Liver (tissue), 9 donors: Measurements from ENCODE around the gene TPX2. TPM values are rescaled to one million over a fixed set of nuclear protein-coding genes. Genes with fewer than 3 reads are reported as not detected.

Source experiments
- DNase-seq: peaks from one replicate; pipeline ENCODE4 v3.0.0-alpha.2; 2017; ENCODE audit warnings: low spot score
- H3K27ac ChIP-seq, 2 donors: one replicate each; pipeline ENCODE4 v1.7.0; 2013; ENCODE audit warnings: inconsistent platforms in 2 of 2, low read length in 2 of 2, control low read depth in 1 of 2, low read depth in 1 of 2, mild to moderate bottlenecking in 1 of 2
- H3K27me3 ChIP-seq, 4 donors: one replicate each; pipeline versions ENCODE4 v1.6.1 to v1.7.0; 2013; ENCODE audit warnings: low read length in 3 of 4, inconsistent platforms in 1 of 4, mild to moderate bottlenecking in 1 of 4, moderate library complexity in 1 of 4; ENCODE audit not compliant: control insufficient read depth in 4 of 4, insufficient read depth in 4 of 4
- H3K36me3 ChIP-seq, 4 donors: one replicate each; pipeline versions ENCODE4 v1.6.1 to v1.7.0; 2013; ENCODE audit warnings: low read length in 3 of 4, mild to moderate bottlenecking in 3 of 4, low read depth in 1 of 4, moderate library complexity in 1 of 4; ENCODE audit not compliant: control insufficient read depth in 4 of 4, insufficient read depth in 3 of 4
- H3K4me1 ChIP-seq, 4 donors: one replicate each; pipeline versions ENCODE4 v1.6.1 to v1.7.0; 2013; ENCODE audit warnings: low read length in 3 of 4, mild to moderate bottlenecking in 3 of 4, moderate library complexity in 1 of 4; ENCODE audit not compliant: control insufficient read depth in 4 of 4, insufficient read depth in 4 of 4
- H3K4me3 ChIP-seq, 3 donors: one replicate each; pipeline versions ENCODE4 v1.6.1 to v1.7.0; 2013; ENCODE audit warnings: low read length in 3 of 3, control low read depth in 1 of 3, low read depth in 1 of 3, mild to moderate bottlenecking in 1 of 3
- H3K9ac ChIP-seq, 2 donors: one replicate each; pipeline ENCODE4 v1.7.0; 2013; ENCODE audit warnings: low read length in 2 of 2, mild to moderate bottlenecking in 2 of 2, moderate library complexity in 2 of 2, control low read depth in 1 of 2, low read depth in 1 of 2
- H3K9me3 ChIP-seq, 4 donors: one replicate each; pipeline versions ENCODE4 v1.6.1 to v1.7.0; 2013; ENCODE audit warnings: low read length in 3 of 4; ENCODE audit not compliant: control insufficient read depth in 4 of 4
- ATF3 ChIP-seq: IDR thresholded peaks from 2 replicates; pipeline ENCODE4 v1.6.1; 2016; ENCODE audit warnings: antibody characterized with exemption
- CTCF ChIP-seq: fragments of 150-350 bp; IDR thresholded peaks from 2 replicates; pipeline ENCODE4 v1.5.1; 2017; ENCODE audit warnings: improper control_type of control experiment, low read depth, low read length; ENCODE audit not compliant: missing input control
- EGR1 ChIP-seq, 2 donors: IDR thresholded peaks; 2 replicates each; pipeline ENCODE4 v1.6.1; 2016 to 2018; ENCODE audit warnings: antibody characterized with exemption in 2 of 2, low read depth in 2 of 2
- FOXA1 ChIP-seq: IDR thresholded peaks from 2 replicates; pipeline ENCODE4 v1.6.1; 2016; ENCODE audit warnings: antibody characterized with exemption
- FOXA2 ChIP-seq: IDR thresholded peaks from 2 replicates; pipeline ENCODE4 v1.6.1; 2016; ENCODE audit warnings: antibody characterized with exemption
- GABPA ChIP-seq, 2 donors: IDR thresholded peaks in 1 of 2; conservative IDR thresholded peaks in 1 of 2; 2 replicates each; pipeline ENCODE4 v1.6.1; 2016; ENCODE audit warnings: antibody characterized with exemption in 2 of 2, mild to moderate bottlenecking in 1 of 2, moderate library complexity in 1 of 2
- HNF4A ChIP-seq, 2 donors: conservative IDR thresholded peaks; 2 replicates each; pipeline ENCODE4 v1.6.1; 2016; ENCODE audit warnings: antibody characterized with exemption in 2 of 2, mild to moderate bottlenecking in 2 of 2
- HNF4G ChIP-seq: IDR thresholded peaks from 2 replicates; pipeline ENCODE4 v1.6.1; 2016; ENCODE audit warnings: antibody characterized with exemption
- JUND ChIP-seq, 2 donors: IDR thresholded peaks; 2 replicates each; pipeline ENCODE4 v1.6.1; 2016; ENCODE audit warnings: antibody characterized with exemption in 2 of 2
- MAX ChIP-seq: IDR thresholded peaks from 2 replicates; pipeline ENCODE4 v1.6.1; 2016; ENCODE audit warnings: antibody characterized with exemption
- NR2F2 ChIP-seq: IDR thresholded peaks from 2 replicates; pipeline ENCODE4 v1.6.1; 2016; ENCODE audit warnings: antibody characterized with exemption
- RAD21 ChIP-seq, 2 donors: IDR thresholded peaks; 2 replicates each; pipeline ENCODE4 v1.6.1; 2016; ENCODE audit warnings: antibody characterized with exemption in 2 of 2, mild to moderate bottlenecking in 2 of 2
- REST ChIP-seq: IDR thresholded peaks from 2 replicates; pipeline ENCODE4 v1.6.1; 2016; ENCODE audit warnings: antibody characterized with exemption, mild to moderate bottlenecking
- RXRA ChIP-seq, 2 donors: IDR thresholded peaks; 2 replicates each; pipeline ENCODE4 v1.6.1; 2017 to 2018; ENCODE audit warnings: antibody characterized with exemption in 2 of 2, mild to moderate bottlenecking in 1 of 2
- SP1 ChIP-seq: IDR thresholded peaks from 2 replicates; pipeline ENCODE4 v1.6.1; 2018; ENCODE audit warnings: antibody characterized with exemption, mild to moderate bottlenecking
- TAF1 ChIP-seq: conservative IDR thresholded peaks from 2 replicates; pipeline ENCODE4 v1.6.1; 2016; ENCODE audit warnings: antibody characterized with exemption, mild to moderate bottlenecking
- YY1 ChIP-seq: IDR thresholded peaks from 2 replicates; pipeline ENCODE4 v1.6.1; 2016; ENCODE audit warnings: antibody characterized with exemption, mild to moderate bottlenecking
- ZBTB33 ChIP-seq: IDR thresholded peaks from 2 replicates; pipeline ENCODE4 v1.6.1; 2016; ENCODE audit warnings: antibody characterized with exemption
- WGBS: extraction: QIAGEN DNeasy Blood & Tissue Kit; methylation state at CpG from one replicate; pipeline ENCODE4 v1.1.7; 2013; 5-methylcytosine and 5-hydroxymethylcytosine counted together
- polyA plus RNA-seq, 2 donors: library from polyadenylated mRNA; stranded (reverse) in 1 of 2; unstranded in 1 of 2; fragments of 200-250 nt in 1 of 2; fragments of >200 nt in 1 of 2; fragmentation: Nextera tagmentation in 1 of 2; extraction: Ambion mirVana in 1 of 2; gene quantifications; one replicate each; pipeline versions ENCODE4 v1.2.1 to v1.2.3, GENCODE V29; 2013 to 2015
- total RNA-seq, 2 donors: library from RNA; depleted of rRNA; stranded (reverse); fragments of >200 nt; gene quantifications; one replicate each; pipeline ENCODE4 v1.2.3, GENCODE V29; 2014
- donor health status: healthy.
- donor health status: healthy.
- donor health status: healthy.
- donor health status: healthy.
- donor health status: healthy.

The TPX2 gene
- total and polyA plus RNA-seq, 4 donors = 1.1 to 40.8 (median 2.4) TPM

- Histone ChIP-seq H3K9ac (no peak overlapping the region), H3K9me3 (no peaks in the 10 kb centered on the region), H3K4me3 (no peak overlapping the region), H3K27ac (no peak overlapping the region), H3K36me3 (peaks cover 0 to 7% (median 1%) of the 10 kb centered on the region in 4 donors), H3K27me3 (no peaks in the 10 kb centered on the region), H3K4me1 (peaks cover 8 to 25% (median 18%) of the 10 kb centered on the region in 4 donors)
- WGBS = 88% methylated on average over 6 of the region's 6 CpGs
- no peak for TF ChIP-seq FOXA2
- TF ChIP-seq ZBTB33 = no peak
- no peak for TF ChIP-seq HNF4G
- TF ChIP-seq SP1 = no peak
- no peak for TF ChIP-seq CTCF
- no peak for TF ChIP-seq FOXA1
- no peak for TF ChIP-seq NR2F2
- TF ChIP-seq YY1 = no peak
- TF ChIP-seq RXRA (IDR thresholded peaks at IDR 0.05) = no peak
- TF ChIP-seq EGR1 (IDR thresholded peaks at IDR 0.05; ENCODE audit: low read depth in 2 of 2) = no peak
- no peak for TF ChIP-seq GABPA (IDR thresholded peaks at IDR 0.05 in 1 of 2, conservative IDR thresholded peaks at IDR 0.05 in 1 of 2)
- no peak for TF ChIP-seq REST
- no peak for TF ChIP-seq TAF1
- TF ChIP-seq RAD21 (IDR thresholded peaks at IDR 0.05) = no peak
- no peak for TF ChIP-seq ATF3
- TF ChIP-seq MAX = no peak
- no peak for TF ChIP-seq HNF4A (conservative IDR thresholded peaks at IDR 0.05)
- no peak for TF ChIP-seq JUND (IDR thresholded peaks at IDR 0.05)
- DNase-seq = no peak
Measured at GRCh38 chr20:31693402-31693801, 45.7 kb upstream of the TPX2 start.
